GM18498 (cell line): ENCODE data around the gene LGALS9.
"Not testable (repeated sequence)": the region's sequence is repeated elsewhere in the genome, so short reads cannot be mapped to it uniquely, and the experiment has no call there.

ENCODE experiments used
- ATAC-seq: cut with Tn5 transposase; IDR thresholded peaks from one replicate; pipeline ENCODE4 v1.9.1; 2021; ENCODE audit warnings: mild to moderate bottlenecking, moderate library complexity; ENCODE audit not compliant: unreplicated experiment

The LGALS9 gene

DNA sequence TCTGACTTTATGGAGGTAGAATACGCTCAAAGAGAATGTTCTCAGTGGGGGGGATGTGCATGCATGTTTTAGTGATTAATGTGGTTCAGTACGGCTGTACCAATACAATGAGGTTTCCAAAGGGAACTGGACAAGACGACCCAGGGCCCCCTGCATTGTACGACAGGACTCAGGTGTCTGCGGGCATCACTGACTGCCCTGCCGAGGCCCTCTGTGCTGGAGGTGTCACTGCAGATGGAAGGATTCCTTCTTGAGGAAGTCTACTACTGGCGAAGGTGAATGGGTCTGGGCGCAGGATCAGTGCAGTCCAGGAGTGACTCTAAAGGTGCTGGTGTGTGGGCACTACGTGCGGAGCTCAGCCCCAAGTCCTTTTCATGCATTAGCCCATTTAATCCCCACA is 3.5 kb upstream of the LGALS9 start:
- ATAC-seq: no peak

DNA sequence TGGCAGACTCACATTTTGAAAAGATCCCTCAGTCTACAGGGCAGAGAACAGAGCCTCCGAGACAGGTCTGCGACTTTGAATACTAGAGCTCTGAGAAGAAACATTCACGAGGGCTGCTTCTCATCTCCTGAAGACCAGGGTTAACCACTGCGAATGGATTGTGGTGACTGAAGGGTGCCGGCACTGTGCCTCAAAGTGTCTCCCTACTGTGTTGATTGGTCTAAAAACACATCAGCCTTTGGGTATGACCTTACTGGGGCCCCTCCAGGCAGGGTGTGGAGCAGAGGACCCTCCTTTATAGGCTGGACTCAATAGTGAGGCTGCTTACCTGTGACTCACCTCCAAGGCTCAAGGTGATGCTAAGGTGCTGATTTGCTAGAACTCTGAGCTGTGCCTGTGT is 2.6 kb upstream of the LGALS9 start:
- ATAC-seq: no peak

DNA sequence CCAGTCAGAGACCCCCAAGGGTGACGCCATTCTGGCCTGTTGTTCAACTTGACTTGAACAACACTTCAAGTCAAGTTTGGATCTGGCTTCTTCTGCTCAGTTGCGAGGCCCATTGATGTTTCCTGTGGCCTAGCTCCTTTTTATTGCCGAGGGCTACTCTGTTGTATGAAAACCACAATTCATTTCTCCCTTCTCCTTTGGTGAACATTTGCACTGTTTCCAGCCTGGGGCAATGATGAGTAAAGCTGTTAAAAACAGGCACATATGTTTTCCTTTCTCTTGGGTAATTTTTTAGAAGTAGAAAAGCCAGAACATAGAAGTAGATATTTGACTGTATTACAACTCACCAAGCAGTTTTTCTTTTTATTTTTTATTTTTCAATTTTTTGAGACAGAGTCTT is 1.7 kb upstream of the LGALS9 start:
- not testable (repeated sequence) for ATAC-seq

DNA sequence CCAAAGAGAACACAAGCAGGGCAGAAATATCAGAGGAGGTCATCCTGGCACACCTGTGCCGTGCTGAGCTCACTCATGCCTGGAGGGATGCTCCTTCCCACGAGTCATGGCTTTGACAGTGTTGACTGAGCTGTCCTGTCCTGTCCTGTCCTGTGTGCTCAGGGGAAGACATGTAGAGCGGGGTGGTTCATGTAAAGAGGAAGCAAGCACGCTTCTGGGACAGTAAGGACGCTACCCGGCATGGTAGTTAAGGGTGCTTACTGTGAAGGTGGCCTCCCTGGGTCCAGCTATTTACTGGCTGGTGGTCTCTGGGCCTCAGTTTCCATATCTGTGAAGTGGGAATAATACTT is 398 bp downstream of the LGALS9 start:
- peak; percentile 42 for ATAC-seq

DNA sequence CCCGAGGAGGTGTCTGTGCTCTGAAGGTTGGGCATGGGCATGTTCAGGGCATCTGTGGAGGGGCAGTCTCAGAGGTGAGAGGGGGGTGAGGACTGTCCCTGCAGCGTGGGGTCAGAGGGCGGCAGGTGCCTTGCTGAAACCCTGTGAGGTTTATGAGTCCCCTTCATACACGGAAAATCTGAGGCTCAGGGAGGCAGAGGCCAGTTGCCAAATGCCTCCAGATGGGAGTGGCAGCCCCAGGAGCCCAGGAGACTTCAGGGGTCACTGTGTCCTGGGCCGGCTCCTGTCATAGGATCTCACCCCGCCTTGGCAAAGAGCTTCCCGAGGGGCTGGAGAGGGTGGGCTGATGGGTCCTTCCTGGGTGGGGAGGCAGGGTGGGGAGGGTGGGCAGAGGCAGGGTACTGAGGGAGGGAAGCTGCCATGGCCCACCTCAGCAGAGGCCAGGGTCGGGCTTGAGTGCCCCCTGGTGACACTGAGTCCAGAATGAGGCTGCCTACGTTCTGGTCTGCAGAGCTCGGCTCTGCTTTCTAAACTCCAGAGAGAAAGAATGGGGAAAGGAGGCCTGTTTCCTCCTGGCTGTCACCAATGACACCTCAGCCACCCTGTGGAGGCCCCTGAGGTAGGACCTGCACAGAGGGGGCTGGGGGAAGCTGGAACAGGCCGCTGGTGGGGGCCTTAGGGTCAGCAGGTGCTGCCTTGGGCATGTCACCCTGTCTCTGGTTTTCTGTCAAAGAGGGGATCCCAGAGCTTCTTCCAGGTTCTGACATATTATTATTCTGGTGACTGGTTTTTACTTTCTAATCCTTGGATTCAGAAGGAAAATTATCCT is 1.1 kb downstream of the LGALS9 start:
- no peak for ATAC-seq

DNA sequence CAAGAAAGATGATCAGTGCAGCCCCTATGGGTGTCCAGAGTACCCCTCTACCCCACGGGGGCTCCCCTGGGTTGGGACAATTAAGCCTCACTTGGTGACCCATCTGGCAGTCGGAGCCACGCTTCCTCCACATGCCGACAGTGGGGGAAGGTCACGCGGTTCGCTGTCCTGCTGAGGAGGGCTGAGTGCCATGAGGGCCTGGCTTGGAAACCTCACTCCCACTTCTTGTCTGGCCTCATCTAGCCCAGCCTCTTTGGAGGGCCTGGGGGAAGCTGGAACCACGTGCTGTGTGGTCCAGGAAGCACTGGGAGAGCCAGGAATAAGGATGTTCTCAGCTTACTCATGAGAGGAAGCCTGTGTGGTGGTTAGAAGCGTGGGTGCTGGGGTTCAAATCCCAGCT is 1.8 kb downstream of the LGALS9 start:
- not testable (repeated sequence) for ATAC-seq

DNA sequence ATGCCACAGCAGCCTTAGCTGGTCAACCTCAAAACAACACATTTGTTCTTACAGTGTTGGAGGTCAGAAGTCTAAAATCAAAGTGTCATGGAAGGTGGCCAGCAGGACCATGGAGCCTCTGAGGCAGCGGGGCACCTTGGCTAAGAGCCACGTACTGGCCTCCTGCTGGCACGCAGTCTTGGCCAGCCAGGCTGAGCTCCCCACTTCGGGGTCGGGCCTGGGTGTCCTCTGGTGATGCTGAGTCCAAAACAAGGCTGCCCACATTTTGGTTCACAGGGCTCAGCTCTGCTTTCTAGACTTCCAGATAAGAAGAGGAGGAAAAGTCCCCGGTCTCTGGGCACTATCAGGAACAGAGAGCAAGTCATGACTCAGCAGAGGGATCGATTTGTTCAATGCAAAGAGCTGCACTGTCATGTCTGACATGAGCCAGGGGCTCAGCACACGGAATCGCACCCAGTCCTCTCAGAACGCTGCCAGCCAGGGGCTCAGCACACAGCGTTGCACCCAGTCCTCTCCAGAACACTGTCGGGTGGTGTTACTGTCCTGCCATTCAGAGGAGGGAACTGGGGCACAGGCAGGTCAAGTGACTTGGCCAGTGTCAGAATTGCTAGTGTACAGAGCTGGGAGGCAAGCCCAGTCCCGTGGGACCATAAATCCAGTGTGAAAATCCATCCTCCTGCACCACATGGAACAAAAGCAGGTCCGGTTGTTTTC is 2.5 kb downstream of the LGALS9 start:
- ATAC-seq: no peak

DNA sequence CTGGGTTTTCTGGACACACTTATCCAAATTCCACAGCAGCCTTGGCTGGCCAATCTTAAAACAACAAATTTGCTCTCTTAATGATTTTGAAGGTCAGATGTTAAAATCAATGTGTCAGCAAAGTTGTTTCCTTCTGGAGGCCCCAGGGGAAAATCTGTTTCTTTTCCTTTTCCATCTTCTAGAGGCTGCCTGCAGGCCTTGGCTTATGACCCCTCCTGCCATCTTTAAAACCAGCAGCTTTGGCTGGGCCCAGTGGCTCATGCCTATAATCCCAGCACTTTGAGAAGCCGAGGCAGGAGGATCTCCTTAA is 3.0 kb downstream of the LGALS9 start:
- ATAC-seq: no peak

DNA sequence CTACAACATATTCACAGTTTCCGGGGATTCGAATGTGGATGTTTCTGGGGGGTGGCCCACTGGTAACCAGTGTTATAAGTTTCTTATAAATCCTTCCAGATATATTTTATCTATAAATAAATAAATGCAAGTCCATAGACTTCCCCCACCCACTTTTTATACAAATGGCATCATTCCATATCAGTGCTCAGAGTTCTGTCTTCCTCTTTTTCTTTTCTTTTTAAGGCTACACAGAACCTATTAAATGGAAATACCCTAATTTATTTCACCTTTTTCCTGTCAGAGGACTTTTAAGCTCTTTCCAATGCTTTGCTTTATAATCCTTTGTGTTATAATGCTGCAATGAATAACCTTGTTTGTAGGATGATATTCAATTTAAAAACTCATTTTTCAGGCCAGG is 3.8 kb downstream of the LGALS9 start:
- no peak for ATAC-seq

DNA sequence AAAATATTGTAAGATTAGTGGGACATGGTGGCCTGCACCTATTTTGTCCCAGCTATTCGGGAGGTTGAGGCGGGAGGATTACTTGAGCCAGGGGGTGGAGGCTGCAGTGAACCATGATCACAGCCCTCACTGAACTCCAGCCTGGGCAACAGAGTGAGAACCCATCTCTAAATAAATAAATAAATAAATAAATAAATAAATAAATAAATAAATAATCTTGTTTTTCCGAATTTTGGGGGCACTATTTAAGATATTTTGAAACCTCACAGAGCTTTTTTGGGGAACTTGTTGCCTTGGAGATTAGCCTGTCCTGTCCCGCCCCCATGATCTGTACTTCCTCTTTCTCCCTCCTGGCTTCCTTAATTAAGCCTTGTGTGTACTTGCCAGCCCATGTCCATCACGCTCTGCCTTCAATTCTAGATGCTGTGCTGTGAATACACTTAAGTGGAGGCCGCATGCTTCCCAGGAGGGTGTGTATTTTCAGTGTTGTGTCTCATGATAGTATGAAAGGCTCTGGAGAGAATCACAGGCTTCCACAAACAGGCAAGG is 4.4 kb downstream of the LGALS9 start:
- ATAC-seq: no peak

DNA sequence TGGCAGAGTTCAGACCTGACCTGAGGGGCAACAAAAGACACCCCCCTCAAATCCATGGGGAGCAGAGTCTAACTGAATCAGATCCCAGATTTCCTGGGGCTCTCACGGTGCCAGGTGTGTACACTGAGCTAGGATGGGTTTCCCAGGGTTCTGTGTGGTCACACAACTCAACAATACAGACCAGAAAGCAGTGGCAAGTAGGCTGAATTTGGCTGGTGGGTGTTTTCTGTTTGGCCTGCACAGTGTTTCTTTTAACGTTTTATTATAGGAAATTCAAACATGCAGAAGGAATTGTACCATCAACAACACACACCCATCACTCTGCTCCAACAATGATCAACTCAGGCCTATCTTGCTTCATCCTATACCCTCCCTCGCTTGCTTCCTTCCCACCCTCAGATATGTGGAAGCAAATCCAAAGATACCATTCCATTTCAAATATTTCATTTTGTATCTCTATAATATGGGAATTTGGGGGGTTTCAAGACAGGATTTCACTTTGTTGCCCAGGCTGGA is 5.1 kb downstream of the LGALS9 start:
- not testable (repeated sequence) for ATAC-seq

DNA sequence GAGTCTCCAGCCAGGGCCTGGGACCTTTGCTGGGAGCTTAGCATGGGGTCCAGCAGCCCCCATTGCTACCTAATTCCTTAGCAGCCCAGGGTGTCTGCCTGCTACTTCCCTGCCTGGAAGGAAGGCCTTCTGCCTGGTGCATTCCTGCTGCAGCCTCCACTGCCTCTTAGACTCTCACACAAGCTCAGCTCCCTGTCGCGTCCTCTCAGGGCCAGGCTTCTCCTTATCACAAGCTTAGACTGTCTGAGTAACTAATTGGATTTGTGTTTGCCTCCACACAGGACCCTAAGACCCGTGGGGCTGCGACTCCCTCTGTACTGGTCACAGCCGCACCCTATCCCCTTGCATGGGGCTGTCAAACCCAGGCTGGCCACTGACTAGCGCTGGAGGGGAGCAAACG is 6.8 kb downstream of the LGALS9 start:
- not testable (repeated sequence) for ATAC-seq

DNA sequence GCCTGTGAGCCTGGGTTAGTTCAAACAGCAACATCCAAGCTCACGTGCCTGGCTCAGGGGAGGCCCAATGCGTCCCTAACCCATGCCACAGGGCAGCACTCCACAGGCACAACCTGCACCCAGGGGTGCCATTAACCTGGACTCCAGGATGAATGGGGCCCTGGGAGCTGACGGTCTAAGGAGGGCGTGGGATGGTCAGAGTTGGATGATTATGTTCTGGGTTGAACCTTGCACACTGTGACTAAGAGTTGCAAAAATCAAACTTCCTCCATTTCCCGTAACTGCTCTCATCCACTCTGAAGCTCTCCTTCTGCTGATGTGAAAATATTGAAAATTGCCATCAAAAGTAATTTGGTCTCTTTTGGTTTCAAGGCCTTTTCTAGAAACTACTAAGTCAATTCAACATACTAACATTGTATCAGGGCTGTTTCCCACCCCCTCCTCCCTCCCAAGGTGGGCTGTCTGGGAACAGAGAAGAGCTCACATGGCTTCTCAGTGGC is 7.5 kb downstream of the LGALS9 start:
- not testable (repeated sequence) for ATAC-seq

DNA sequence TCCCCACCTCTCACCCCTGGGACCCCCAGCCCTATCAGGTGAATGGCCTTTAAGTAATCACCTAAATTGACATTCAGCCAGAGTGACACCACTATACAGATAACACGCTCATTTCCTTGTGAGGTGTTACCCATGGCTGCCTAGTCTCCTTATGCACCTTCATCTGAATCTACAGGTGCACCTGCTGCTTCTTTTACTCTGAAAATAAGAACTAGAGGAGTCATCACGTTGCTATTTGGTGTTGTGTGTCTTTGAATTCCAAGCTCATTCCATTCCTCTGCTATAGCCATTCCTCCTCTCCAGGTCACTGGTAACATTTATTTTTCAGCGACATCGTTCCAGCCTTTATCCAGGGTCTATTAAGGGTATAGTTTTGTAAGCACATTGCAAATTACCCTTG is 9.8 kb downstream of the LGALS9 start:
- no peak for ATAC-seq

DNA sequence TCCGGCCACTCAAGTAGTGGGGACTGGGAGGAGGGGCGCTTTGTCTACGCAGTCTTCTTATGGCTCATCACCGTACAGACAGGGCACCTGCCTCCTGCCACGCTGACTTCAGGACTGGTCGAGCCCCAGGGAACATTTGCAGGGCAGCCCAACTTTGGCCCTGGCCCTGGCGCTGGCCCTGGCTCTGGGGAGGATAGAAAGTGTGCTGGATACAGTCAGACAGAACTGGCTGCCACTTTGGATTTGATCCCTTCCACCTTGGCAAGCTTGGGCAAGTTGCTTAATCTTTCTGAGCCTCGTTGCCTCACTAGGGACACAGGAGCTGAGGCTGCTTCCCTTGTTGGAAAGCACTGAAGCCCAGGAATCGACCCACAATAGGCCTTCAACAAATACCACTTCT is 13.6 kb downstream of the LGALS9 start:
- no peak for ATAC-seq

DNA sequence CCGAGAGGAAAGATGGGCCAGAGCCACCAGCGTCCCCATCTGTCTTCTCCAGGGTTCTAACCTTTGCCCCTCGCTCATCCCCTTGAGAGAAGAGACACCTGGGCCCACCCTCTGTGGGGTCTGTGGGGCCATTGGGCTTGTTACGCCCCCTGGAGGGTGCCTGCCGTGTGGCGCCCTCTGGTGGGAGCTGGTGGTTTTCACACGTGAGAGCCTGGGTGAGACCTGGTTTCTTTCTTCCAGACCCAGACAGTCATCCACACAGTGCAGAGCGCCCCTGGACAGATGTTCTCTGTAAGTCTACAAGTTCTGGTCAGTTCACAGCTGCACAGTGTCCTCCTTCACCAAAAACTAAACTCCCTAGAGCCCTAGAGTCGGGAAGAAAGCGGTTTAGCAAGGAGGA is 14.6 kb downstream of the LGALS9 start:
- ATAC-seq: not testable (repeated sequence)

DNA sequence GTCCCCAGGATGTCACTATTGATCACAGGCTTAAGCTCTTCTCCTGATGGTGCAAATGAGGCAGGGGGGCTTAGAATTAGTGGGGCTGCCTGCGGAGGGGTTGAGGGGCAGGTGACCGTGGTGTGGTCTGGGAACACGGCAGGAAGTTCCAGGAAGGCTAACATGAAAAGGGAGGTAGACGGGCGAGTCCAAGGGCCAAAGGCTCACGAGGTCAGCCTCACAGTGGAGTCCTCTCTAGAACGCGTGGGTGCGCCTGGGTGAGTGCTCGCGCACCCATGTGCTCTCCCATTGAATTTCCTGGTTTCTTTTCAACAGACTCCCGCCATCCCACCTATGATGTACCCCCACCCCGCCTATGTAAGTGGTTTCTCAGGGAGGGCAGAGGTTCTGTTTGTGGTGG is 15.2 kb downstream of the LGALS9 start:
- ATAC-seq: no peak

DNA sequence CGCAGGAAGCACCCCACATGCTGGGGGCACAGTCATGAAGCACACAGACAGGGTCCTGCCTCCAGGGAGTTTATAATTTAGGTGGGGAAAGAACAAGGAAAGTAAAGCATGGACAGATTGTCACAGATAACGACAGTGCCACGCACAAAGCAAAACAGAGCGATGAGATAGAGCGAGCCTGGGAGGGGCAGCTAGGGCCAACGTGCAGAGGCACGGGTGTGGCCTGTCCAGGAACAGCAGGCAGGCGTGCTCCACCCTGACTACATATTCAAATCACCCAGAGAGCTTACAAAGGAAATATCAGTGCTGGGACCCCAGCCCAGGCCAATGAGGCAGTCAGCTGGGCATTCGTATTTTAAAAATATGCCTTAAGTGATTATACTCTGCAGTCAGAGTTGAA is 16.8 kb downstream of the LGALS9 start:
- ATAC-seq: no peak

DNA sequence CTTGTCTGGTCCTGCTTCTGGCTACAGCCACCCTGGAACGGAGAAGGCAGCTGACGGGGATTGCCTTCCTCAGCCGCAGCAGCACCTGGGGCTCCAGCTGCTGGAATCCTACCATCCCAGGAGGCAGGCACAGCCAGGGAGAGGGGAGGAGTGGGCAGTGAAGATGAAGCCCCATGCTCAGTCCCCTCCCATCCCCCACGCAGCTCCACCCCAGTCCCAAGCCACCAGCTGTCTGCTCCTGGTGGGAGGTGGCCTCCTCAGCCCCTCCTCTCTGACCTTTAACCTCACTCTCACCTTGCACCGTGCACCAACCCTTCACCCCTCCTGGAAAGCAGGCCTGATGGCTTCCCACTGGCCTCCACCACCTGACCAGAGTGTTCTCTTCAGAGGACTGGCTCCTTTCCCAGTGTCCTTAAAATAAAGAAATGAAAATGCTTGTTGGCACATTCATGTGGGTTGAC is 18.2 kb downstream of the LGALS9 start:
- not testable (repeated sequence) for ATAC-seq

DNA sequence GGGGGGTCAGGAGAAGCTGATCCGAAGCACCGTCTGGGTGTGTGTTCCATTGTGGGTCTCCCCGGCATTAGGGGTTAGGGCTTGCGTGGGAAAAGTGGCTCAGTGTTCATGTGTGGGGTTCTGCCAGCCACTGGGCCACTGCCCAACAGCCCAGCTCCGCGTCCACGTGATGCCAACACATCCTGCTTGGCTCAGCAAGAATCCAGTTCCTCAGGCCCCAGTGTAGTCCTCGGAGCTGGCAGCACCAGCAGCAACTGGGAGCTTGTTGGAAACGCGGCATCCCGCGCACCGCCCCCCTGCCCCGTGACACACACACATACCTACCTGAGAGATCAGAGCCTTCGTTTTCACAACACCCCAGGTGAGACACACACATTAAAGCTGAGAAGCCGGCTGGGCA is 18.9 kb downstream of the LGALS9 start:
- no peak for ATAC-seq

DNA sequence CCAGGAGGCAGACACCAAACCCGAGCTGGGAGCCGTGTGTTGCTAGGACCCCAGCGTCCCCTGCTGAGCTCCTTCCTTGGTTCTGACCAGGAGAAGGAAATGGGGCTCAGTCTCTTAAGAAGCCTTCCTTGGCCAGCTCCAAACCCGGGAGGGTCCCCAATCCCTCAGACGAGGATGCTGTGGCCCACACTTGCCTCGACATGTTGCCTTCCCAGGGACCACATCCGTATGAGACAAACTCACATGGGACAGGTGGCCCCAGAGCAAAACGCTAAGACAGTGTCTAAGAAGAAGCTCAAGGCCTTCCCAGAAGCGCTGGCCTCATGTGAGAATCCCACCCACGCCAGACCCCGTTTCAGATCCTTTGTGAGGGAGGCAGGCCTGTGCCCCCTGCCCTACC is 19.8 kb downstream of the LGALS9 start:
- no peak for ATAC-seq
